ENCODE data around the gene FARS2.

FARS2 gene

DNA sequence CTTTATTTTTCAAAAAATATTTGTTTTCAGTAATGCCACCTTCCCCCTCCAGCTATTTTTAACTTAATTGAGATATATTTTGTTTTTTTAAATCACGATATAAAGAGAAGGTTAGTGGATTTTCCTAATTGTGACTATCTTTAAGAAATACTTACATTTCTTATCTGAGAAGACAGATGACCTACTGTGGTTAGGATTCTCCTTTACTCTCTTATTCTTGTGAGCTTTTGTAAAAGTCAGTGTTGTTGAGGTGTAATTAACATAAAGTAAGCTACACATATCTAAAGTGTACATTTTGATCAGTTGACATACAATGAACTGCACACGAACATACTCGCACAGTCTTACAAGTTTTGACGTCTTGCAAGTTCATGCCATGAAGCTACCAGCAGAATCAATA lies 144.7 kb downstream of the FARS2 start:
- Histone ChIP-seq H4K8ac (ENCODE audit: low read depth, low read length) (no peak overlapping the region), H3K4me3 (ENCODE audit: low read depth, low read length) (no peak overlapping the region), H3K27me3 (ENCODE audit: insufficient read depth, low read length) (no peaks in the 10 kb centered on the region), H2AFZ (ENCODE audit: insufficient read depth, low read length, poor library complexity) (no peak overlapping the region), H3K4ac (ENCODE audit: low read depth, low read length) (no peak overlapping the region), H2BK12ac (ENCODE audit: low read length) (no peak overlapping the region), H3K14ac (ENCODE audit: low read length) (no peak overlapping the region), H3K9ac (ENCODE audit: low read length) (no peak overlapping the region), H4K91ac (ENCODE audit: low read depth, low read length) (no peak overlapping the region), H2AK5ac (ENCODE audit: low read length) (no peak overlapping the region), H3K23ac (ENCODE audit: low read length) (no peak overlapping the region), H3K18ac (ENCODE audit: low read length) (no peak overlapping the region), H3K27ac (ENCODE audit: low read depth, low read length) (no peak overlapping the region), H3K4me1 (ENCODE audit: control insufficient read depth in 1 of 2, insufficient read depth in 2 of 2, low read length in 2 of 2) (no peaks in the 10 kb centered on the region), H3K79me1 (ENCODE audit: low read length) (no peaks in the 10 kb centered on the region), H3K4me2 (ENCODE audit: low read length) (no peak overlapping the region), H3K9me3 (ENCODE audit: insufficient read depth, low read depth, low read length) (no peaks in the 10 kb centered on the region), H3K36me3 (ENCODE audit: control insufficient read depth in 1 of 2, insufficient read depth in 2 of 2, low read length in 2 of 2) (no peaks in the 10 kb centered on the region), H4K12ac (ENCODE audit: low read depth, low read length) (no peak overlapping the region), H2BK5ac (ENCODE audit: low read depth, low read length, poor library complexity) (no peak overlapping the region), H2BK120ac (ENCODE audit: insufficient read depth, low read length, poor library complexity) (no peak overlapping the region), H3K79me2 (ENCODE audit: control insufficient read depth, insufficient read depth, low read length, poor library complexity) (no peaks in the 10 kb centered on the region)
- no peak for DNase-seq
- WGBS (ENCODE audit: extremely low coverage, insufficient coverage, insufficient read length) = no CpG with 5 or more reads among the region's 4 CpGs

DNA sequence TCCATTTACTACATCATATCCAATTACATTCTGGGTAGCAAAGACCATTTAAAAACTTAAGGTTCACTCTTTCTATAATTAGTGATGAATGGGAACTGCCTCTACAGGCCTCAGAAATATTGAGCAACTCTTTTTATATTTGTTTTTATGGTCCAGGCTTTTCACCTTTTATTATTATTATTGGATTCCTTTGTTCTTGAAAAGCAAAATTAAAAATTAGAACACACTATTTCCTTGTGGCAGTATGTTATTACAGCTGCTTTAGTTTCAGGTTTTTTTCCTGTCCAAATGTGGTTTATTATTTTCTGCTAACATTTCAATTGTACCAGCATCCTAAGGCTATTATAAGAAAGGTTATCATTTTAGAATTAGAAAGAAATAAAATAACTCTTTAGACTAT lies 150.1 kb downstream of the FARS2 start:
- H2BK5ac ChIP-seq (ENCODE audit: low read depth, low read length, poor library complexity) = no peak overlapping the region
- no peaks in the 10 kb centered on the region for H3K27me3 ChIP-seq (ENCODE audit: insufficient read depth, low read length)
- H2AK5ac ChIP-seq (ENCODE audit: low read length) = no peak overlapping the region
- H3K4me3 ChIP-seq (ENCODE audit: low read depth, low read length) = no peak overlapping the region
- no peaks in the 10 kb centered on the region for H3K9me3 ChIP-seq (ENCODE audit: insufficient read depth, low read depth, low read length)
- no peaks in the 10 kb centered on the region for H3K4me1 ChIP-seq (ENCODE audit: control insufficient read depth in 1 of 2, insufficient read depth in 2 of 2, low read length in 2 of 2)
- H3K4ac ChIP-seq (ENCODE audit: low read depth, low read length) = no peak overlapping the region
- H3K79me1 ChIP-seq (ENCODE audit: low read length) = no peaks in the 10 kb centered on the region
- H3K36me3 ChIP-seq (ENCODE audit: control insufficient read depth in 1 of 2, insufficient read depth in 2 of 2, low read length in 2 of 2) = no peaks in the 10 kb centered on the region
- H2BK120ac ChIP-seq (ENCODE audit: insufficient read depth, low read length, poor library complexity) = no peak overlapping the region
- no peak overlapping the region for H2AFZ ChIP-seq (ENCODE audit: insufficient read depth, low read length, poor library complexity)
- no peak overlapping the region for H3K23ac ChIP-seq (ENCODE audit: low read length)
- no peak overlapping the region for H4K91ac ChIP-seq (ENCODE audit: low read depth, low read length)
- H3K4me2 ChIP-seq (ENCODE audit: low read length) = no peak overlapping the region
- H2BK12ac ChIP-seq (ENCODE audit: low read length) = no peak overlapping the region
- H3K18ac ChIP-seq (ENCODE audit: low read length) = no peak overlapping the region
- no peaks in the 10 kb centered on the region for H3K79me2 ChIP-seq (ENCODE audit: control insufficient read depth, insufficient read depth, low read length, poor library complexity)
- H3K27ac ChIP-seq (ENCODE audit: low read depth, low read length) = no peak overlapping the region
- no peak overlapping the region for H4K8ac ChIP-seq (ENCODE audit: low read depth, low read length)
- no peak overlapping the region for H4K12ac ChIP-seq (ENCODE audit: low read depth, low read length)
- no peak overlapping the region for H3K14ac ChIP-seq (ENCODE audit: low read length)
- DNase-seq = no peak
- no peak overlapping the region for H3K9ac ChIP-seq (ENCODE audit: low read length)

DNA sequence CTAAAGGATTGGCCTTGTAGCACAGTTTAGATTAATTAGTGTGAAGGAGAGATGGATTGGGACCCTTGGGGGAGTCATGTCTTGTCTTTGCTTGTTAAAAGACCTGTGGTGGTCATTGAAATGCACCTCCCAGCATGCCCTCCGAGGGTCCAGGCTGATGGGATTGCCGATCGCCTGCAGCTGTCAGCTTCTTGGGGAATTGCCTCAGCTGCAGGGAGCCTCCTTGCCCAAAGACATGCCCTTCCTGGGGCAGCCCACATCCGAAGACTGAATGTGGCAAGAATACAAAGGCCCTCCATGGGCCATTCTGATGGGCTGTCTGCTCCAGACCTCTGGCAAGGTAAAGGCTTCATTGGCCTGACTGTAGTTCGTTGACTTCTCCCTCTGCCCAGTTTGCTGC lies 150.7 kb downstream of the FARS2 start:
- Histone ChIP-seq H4K91ac (ENCODE audit: low read depth, low read length) (no peak overlapping the region), H3K79me2 (ENCODE audit: control insufficient read depth, insufficient read depth, low read length, poor library complexity) (no peaks in the 10 kb centered on the region), H2BK5ac (ENCODE audit: low read depth, low read length, poor library complexity) (no peak overlapping the region), H4K8ac (ENCODE audit: low read depth, low read length) (no peak overlapping the region), H2BK120ac (ENCODE audit: insufficient read depth, low read length, poor library complexity) (no peak overlapping the region), H3K9me3 (ENCODE audit: insufficient read depth, low read depth, low read length) (no peaks in the 10 kb centered on the region), H4K12ac (ENCODE audit: low read depth, low read length) (no peak overlapping the region), H2AK5ac (ENCODE audit: low read length) (no peak overlapping the region), H3K79me1 (ENCODE audit: low read length) (no peaks in the 10 kb centered on the region), H3K4me1 (ENCODE audit: control insufficient read depth in 1 of 2, insufficient read depth in 2 of 2, low read length in 2 of 2) (no peaks in the 10 kb centered on the region), H3K18ac (ENCODE audit: low read length) (no peak overlapping the region), H3K4me3 (ENCODE audit: low read depth, low read length) (no peak overlapping the region), H3K23ac (ENCODE audit: low read length) (no peak overlapping the region), H3K27ac (ENCODE audit: low read depth, low read length) (no peak overlapping the region), H2AFZ (ENCODE audit: insufficient read depth, low read length, poor library complexity) (no peak overlapping the region), H3K27me3 (ENCODE audit: insufficient read depth, low read length) (no peaks in the 10 kb centered on the region), H3K4me2 (ENCODE audit: low read length) (no peak overlapping the region), H3K36me3 (ENCODE audit: control insufficient read depth in 1 of 2, insufficient read depth in 2 of 2, low read length in 2 of 2) (no peaks in the 10 kb centered on the region), H2BK12ac (ENCODE audit: low read length) (no peak overlapping the region), H3K4ac (ENCODE audit: low read depth, low read length) (no peak overlapping the region), H3K9ac (ENCODE audit: low read length) (no peak overlapping the region), H3K14ac (ENCODE audit: low read length) (no peak overlapping the region)
- WGBS (ENCODE audit: extremely low coverage, insufficient coverage, insufficient read length) = no CpG with 5 or more reads among the region's 5 CpGs
- no peak for DNase-seq

DNA sequence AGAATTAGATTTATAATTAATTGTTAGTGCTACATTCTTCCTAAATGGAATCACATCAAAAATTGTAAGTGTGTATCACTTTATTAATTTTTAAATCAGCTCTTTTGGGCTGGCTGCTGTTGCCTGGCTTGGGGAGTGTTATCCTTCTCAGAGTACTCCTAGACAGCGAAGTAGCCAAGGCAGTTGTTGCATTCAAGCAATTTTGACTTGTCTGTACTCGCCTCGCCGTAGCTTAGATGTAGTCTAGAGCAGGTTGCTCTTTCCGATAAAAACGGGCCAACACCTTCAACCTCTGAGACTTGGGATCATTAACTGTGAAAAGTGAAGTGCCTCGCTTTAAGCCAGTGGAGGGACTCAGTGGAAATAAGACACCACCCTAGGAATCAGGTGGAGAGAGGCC lies 151.3 kb downstream of the FARS2 start:
- no peaks in the 10 kb centered on the region for H3K79me2 ChIP-seq (ENCODE audit: control insufficient read depth, insufficient read depth, low read length, poor library complexity)
- H3K14ac ChIP-seq (ENCODE audit: low read length) = no peak overlapping the region
- no peak overlapping the region for H2BK120ac ChIP-seq (ENCODE audit: insufficient read depth, low read length, poor library complexity)
- H3K4me3 ChIP-seq (ENCODE audit: low read depth, low read length) = no peak overlapping the region
- H3K23ac ChIP-seq (ENCODE audit: low read length) = no peak overlapping the region
- H3K4me1 ChIP-seq (ENCODE audit: control insufficient read depth in 1 of 2, insufficient read depth in 2 of 2, low read length in 2 of 2) = no peaks in the 10 kb centered on the region
- no peak overlapping the region for H2AK5ac ChIP-seq (ENCODE audit: low read length)
- no peak overlapping the region for H2BK5ac ChIP-seq (ENCODE audit: low read depth, low read length, poor library complexity)
- H3K9ac ChIP-seq (ENCODE audit: low read length) = no peak overlapping the region
- H3K9me3 ChIP-seq (ENCODE audit: insufficient read depth, low read depth, low read length) = no peaks in the 10 kb centered on the region
- H2BK12ac ChIP-seq (ENCODE audit: low read length) = no peak overlapping the region
- H3K27ac ChIP-seq (ENCODE audit: low read depth, low read length) = no peak overlapping the region
- no peak overlapping the region for H4K12ac ChIP-seq (ENCODE audit: low read depth, low read length)
- no peaks in the 10 kb centered on the region for H3K36me3 ChIP-seq (ENCODE audit: control insufficient read depth in 1 of 2, insufficient read depth in 2 of 2, low read length in 2 of 2)
- H3K4ac ChIP-seq (ENCODE audit: low read depth, low read length) = no peak overlapping the region
- no peak overlapping the region for H4K91ac ChIP-seq (ENCODE audit: low read depth, low read length)
- H3K18ac ChIP-seq (ENCODE audit: low read length) = no peak overlapping the region
- H3K27me3 ChIP-seq (ENCODE audit: insufficient read depth, low read length) = no peaks in the 10 kb centered on the region
- H3K4me2 ChIP-seq (ENCODE audit: low read length) = no peak overlapping the region
- DNase-seq = no peak
- H3K79me1 ChIP-seq (ENCODE audit: low read length) = no peaks in the 10 kb centered on the region
- no peak overlapping the region for H4K8ac ChIP-seq (ENCODE audit: low read depth, low read length)
- whole genome bisulfite sequencing (ENCODE audit: extremely low coverage, insufficient coverage, insufficient read length) = no CpG with 5 or more reads among the region's 7 CpGs
- H2AFZ ChIP-seq (ENCODE audit: insufficient read depth, low read length, poor library complexity) = no peak overlapping the region

DNA sequence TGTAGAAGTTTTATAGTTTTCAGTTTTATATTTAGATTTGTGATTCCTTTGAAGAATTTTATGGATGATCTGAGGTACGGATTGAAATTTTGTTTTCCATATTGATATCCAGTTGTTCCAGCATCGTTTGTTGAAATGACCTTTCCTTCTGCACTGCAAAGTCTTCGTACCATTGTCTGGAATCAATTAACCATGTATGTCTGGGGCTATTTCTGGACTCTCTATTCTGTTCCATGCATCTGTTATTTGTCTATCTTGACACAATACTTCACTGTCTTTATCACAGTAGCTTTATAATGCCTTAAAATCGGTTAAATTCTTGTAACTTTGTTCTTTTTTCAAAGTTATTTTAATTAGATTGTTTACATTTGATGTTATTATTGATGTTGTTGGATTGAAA lies 154.9 kb downstream of the FARS2 start:
- no peak overlapping the region for H4K8ac ChIP-seq (ENCODE audit: low read depth, low read length)
- H3K4me3 ChIP-seq (ENCODE audit: low read depth, low read length) = no peak overlapping the region
- no peak overlapping the region for H3K4me2 ChIP-seq (ENCODE audit: low read length)
- H2BK5ac ChIP-seq (ENCODE audit: low read depth, low read length, poor library complexity) = no peak overlapping the region
- H3K36me3 ChIP-seq (ENCODE audit: control insufficient read depth in 1 of 2, insufficient read depth in 2 of 2, low read length in 2 of 2) = no peaks in the 10 kb centered on the region
- H3K9ac ChIP-seq (ENCODE audit: low read length) = no peak overlapping the region
- no peak overlapping the region for H4K91ac ChIP-seq (ENCODE audit: low read depth, low read length)
- H3K27me3 ChIP-seq (ENCODE audit: insufficient read depth, low read length) = no peaks in the 10 kb centered on the region
- H2BK120ac ChIP-seq (ENCODE audit: insufficient read depth, low read length, poor library complexity) = no peak overlapping the region
- H3K4me1 ChIP-seq (ENCODE audit: control insufficient read depth in 1 of 2, insufficient read depth in 2 of 2, low read length in 2 of 2) = no peaks in the 10 kb centered on the region
- no peak overlapping the region for H3K23ac ChIP-seq (ENCODE audit: low read length)
- no peak overlapping the region for H2AK5ac ChIP-seq (ENCODE audit: low read length)
- no peak overlapping the region for H3K4ac ChIP-seq (ENCODE audit: low read depth, low read length)
- H3K14ac ChIP-seq (ENCODE audit: low read length) = no peak overlapping the region
- no CpG with 5 or more reads among the region's 4 CpGs for WGBS (ENCODE audit: extremely low coverage, insufficient coverage, insufficient read length)
- H3K79me1 ChIP-seq (ENCODE audit: low read length) = no peaks in the 10 kb centered on the region
- no peaks in the 10 kb centered on the region for H3K9me3 ChIP-seq (ENCODE audit: insufficient read depth, low read depth, low read length)
- no peak overlapping the region for H4K12ac ChIP-seq (ENCODE audit: low read depth, low read length)
- no peak overlapping the region for H3K27ac ChIP-seq (ENCODE audit: low read depth, low read length)
- H2AFZ ChIP-seq (ENCODE audit: insufficient read depth, low read length, poor library complexity) = no peak overlapping the region
- no peak overlapping the region for H3K18ac ChIP-seq (ENCODE audit: low read length)
- H3K79me2 ChIP-seq (ENCODE audit: control insufficient read depth, insufficient read depth, low read length, poor library complexity) = no peaks in the 10 kb centered on the region
- DNase-seq = no peak
- H2BK12ac ChIP-seq (ENCODE audit: low read length) = no peak overlapping the region
